ENCODE data around the gene CDK2AP2. TPM values are rescaled to one million over a fixed set of nuclear protein-coding genes. Genes with fewer than 3 reads are reported as not detected.

The CDK2AP2 gene
- total RNA-seq, 1 donor from 2014 or later, result 32.0 TPM

- peak; percentile 58 for DNase-seq (ENCODE audit: low read depth, low spot score)
- peak within 1 kb of the TSS; percentile 87 for H3K27ac Mint-ChIP-seq (ENCODE audit: unreplicated experiment)
- H3K4me3 Mint-ChIP-seq, result peak within 1 kb of the TSS; percentile 93
Observed at GRCh38 chr11:67504950-67505581, 2.9 kb downstream of the CDK2AP2 start, which contains the start of gene PITPNM1. PITPNM1 (minus strand) TSS chr11:67505363; CDS start chr11:67504180, 1,183 bp downstream.

DNA sequence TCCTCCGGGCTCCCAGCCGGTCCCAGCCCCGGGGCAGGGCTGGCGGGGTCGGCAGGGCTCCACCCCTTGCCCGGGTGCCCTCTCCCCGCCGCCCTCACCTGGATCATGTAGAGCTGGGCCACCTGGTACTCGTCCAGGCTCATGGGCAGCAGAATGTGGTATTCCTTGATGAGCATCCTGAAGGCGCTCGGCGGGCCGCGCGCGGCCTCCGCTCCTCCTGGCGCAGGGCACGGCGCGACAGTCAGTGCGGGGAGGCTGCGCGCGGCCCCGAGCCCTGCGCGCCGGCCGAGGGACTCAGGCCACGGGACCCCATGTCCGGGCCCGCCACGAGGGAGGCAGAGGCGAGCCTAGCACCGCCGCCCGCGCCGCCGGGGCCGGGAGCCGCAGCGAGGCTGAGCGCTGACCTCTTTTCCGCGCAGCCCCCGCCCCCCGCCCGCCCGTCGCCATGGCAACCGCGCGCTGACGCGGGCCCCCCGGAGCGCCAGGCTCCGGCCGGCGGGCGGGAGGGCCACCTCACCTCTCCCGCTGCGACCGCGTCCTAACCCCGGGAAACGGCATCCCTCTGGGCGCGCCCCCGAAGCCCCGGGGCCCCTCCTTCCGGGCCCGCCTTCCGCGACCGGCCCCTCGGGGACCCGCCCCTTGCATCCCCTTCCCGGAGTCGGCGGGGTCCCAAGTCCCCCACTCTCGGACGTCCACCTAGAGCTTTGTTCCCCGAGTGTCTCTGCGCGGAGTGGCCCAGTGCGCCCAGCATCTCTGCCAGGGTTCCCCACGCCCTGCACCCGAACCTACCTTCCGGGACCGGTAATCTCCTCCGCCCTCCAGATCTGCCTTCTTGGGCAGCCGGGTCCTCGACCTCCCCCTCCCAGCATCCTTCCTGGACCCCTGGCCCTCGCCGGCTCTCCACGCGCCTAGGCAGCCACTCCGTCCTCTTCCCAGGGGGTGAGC is 3.7 kb downstream of the CDK2AP2 start:
- TF ChIP-seq, protein P1, sequence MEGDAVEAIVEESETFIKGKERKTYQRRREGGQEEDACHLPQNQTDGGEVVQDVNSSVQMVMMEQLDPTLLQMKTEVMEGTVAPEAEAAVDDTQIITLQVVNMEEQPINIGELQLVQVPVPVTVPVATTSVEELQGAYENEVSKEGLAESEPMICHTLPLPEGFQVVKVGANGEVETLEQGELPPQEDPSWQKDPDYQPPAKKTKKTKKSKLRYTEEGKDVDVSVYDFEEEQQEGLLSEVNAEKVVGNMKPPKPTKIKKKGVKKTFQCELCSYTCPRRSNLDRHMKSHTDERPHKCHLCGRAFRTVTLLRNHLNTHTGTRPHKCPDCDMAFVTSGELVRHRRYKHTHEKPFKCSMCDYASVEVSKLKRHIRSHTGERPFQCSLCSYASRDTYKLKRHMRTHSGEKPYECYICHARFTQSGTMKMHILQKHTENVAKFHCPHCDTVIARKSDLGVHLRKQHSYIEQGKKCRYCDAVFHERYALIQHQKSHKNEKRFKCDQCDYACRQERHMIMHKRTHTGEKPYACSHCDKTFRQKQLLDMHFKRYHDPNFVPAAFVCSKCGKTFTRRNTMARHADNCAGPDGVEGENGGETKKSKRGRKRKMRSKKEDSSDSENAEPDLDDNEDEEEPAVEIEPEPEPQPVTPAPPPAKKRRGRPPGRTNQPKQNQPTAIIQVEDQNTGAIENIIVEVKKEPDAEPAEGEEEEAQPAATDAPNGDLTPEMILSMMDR (conservative IDR thresholded peaks at IDR 0.05), result no peak
- Mint-ChIP-seq H3K4me1 (peaks cover 36% of the 10 kb centered on the region), H3K9me3 (no peaks in the 10 kb centered on the region), H3K27me3 (ENCODE audit: low read depth) (peaks cover 4% of the 10 kb centered on the region), H3K36me3 (ENCODE audit: low read depth) (peaks cover 12% of the 10 kb centered on the region), H3K27ac (ENCODE audit: unreplicated experiment) (peak overlapping the region; percentile 75), H3K4me3 (peak overlapping the region; percentile 92)
- peak; percentile 40 for DNase-seq (ENCODE audit: low read depth, low spot score)

More at GRCh38 chr11:67504950-67505581, 2.9 kb downstream of the CDK2AP2 start, which contains the start of gene PITPNM1:
- peaks cover 36% of the 10 kb centered on the region for H3K4me1 Mint-ChIP-seq
- no peaks in the 10 kb centered on the region for H3K9me3 Mint-ChIP-seq
- peaks cover 8% of the 10 kb centered on the region for H3K36me3 Mint-ChIP-seq (ENCODE audit: low read depth)
- TF ChIP-seq, protein P1 (conservative IDR thresholded peaks at IDR 0.05), result no peak
- H3K27me3 Mint-ChIP-seq (ENCODE audit: low read depth), result peaks cover 8% of the 10 kb centered on the region

DNA sequence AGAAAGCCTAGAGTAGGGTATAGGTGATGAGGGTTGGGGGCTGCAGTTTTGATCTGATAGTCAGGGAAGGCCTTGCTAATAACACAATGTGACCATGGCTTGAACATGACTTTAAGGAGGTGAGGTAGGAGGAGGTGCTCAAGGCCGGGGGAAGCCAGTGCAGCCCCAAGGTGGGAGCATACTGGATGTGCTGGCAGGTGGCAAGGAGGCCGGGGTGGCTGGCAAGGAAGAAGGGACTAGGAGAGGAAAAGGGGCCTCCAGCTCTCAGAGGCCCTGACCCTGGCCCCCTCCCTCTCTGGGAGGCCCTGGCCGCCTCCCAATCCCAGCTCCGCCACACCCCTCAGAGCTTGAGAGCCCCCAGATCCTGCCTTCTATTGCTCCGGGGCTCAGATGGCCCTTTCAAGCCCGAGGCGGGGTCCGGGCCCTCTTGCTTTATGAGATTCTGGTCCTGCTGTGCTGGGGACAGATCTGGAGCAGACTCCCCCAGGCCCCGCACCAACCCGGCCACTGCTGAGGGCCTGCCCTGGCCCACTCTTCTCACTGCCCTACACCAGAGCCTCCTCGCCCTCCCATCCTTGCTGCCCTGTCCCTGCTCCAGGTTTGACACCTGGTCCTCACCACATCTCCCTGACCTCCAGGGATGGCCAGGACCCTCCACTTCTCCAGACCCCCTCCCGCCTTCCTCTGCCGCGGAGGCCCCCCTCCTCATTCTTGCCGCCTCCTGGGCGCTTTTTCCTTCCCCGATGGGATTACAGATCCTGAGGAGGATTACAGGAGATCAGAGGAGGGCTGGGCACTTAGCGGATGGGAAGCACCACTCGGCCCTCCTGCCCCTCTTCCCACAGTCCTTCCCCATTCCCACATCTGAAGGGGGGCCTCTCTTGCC is 4.6 kb downstream of the CDK2AP2 start:
- TF ChIP-seq, protein P1 (conservative IDR thresholded peaks at IDR 0.05), result no peak
- peaks cover 12% of the 10 kb centered on the region for H3K36me3 Mint-ChIP-seq (ENCODE audit: low read depth)
- H3K4me3 Mint-ChIP-seq, result peak overlapping the region; percentile 93
- H3K27ac Mint-ChIP-seq (ENCODE audit: unreplicated experiment), result no peak overlapping the region
- H3K9me3 Mint-ChIP-seq, result no peaks in the 10 kb centered on the region
- no peak for DNase-seq (ENCODE audit: low read depth, low spot score)
- H3K27me3 Mint-ChIP-seq (ENCODE audit: low read depth), result no peaks in the 10 kb centered on the region
- peaks cover 27% of the 10 kb centered on the region for H3K4me1 Mint-ChIP-seq

DNA sequence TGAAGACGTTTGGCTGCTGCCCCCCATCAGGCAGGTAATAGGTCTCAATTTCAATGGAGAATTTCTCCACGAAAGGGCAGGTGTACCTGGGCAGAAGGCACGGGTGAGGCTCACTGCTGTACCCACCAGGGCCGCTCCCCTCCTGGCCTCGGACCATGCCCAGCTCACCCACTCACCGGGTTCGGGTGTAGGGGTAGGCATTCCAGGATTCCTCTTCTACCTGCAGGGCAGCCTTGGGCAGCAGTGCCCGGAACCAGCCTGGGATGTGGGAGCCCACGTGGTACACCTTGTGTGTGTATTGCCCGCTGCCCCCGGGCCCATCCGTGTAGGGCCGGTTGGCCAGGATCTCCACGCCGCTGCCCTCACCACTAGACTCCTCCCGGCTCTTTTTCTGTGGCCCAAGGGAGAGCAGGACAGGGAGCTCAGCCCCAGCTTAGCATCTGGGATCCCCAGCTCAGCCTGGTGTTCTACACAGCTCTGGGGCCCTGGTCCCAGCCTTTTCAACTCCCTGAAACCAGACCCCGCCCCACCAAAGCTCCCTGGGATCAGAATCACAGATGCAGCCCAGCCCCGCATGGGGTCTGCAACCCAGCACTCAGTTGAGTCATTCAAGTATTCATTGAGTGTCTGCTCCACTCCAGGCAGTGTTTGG is 5.5 kb downstream of the CDK2AP2 start:
- H3K27me3 Mint-ChIP-seq (ENCODE audit: low read depth), result no peaks in the 10 kb centered on the region
- no peaks in the 10 kb centered on the region for H3K9me3 Mint-ChIP-seq
- DNase-seq (ENCODE audit: low read depth, low spot score), result no peak
- TF ChIP-seq, protein P1 (conservative IDR thresholded peaks at IDR 0.05), result no peak
- H3K4me3 Mint-ChIP-seq, result peak overlapping the region; percentile 93
- H3K4me1 Mint-ChIP-seq, result peaks cover 27% of the 10 kb centered on the region
- H3K27ac Mint-ChIP-seq (ENCODE audit: unreplicated experiment), result no peak overlapping the region
- H3K36me3 Mint-ChIP-seq (ENCODE audit: low read depth), result peaks cover 12% of the 10 kb centered on the region
